GM23338 (cell line): Measurements from ENCODE around the gene ATAD3B. TPM values are rescaled to one million over a fixed set of nuclear protein-coding genes. Genes with fewer than 3 reads are reported as not detected.

ENCODE experiments used
- ATAC-seq: fragments of 200-7000 bp; cut with Tn5 transposase; 3 replicates; pipeline ENCODE4 v1.9.1; 2020
- DNase-seq: peaks from one replicate; pipeline ENCODE4 v3.0.0-alpha.2; 2015; ENCODE audit warnings: low spot score
- H2AFZ ChIP-seq: fragments of 200-600 bp; sonication (generic); 2 replicates; pipeline ENCODE4 v1.8.0; 2016; ENCODE audit warnings: antibody characterized with exemption, mild to moderate bottlenecking, moderate library complexity
- H3F3A ChIP-seq: fragments of 200-600 bp; sonication (generic); replicated peaks from 2 replicates; pipeline ENCODE4 v1.8.0; 2017; ENCODE audit warnings: antibody characterized with exemption, mixed run types, low read depth
- H3K27ac ChIP-seq: fragments of 200-600 bp; sonication (generic); 2 replicates; pipeline ENCODE4 v1.6.1; 2016; ENCODE audit warnings: low read depth
- H3K27me3 ChIP-seq: fragments of 200-600 bp; sonication (generic); 2 replicates; pipeline ENCODE4 v1.8.0; 2016; ENCODE audit warnings: mild to moderate bottlenecking, mixed run types, moderate library complexity; ENCODE audit not compliant: insufficient read depth
- H3K36me3 ChIP-seq: fragments of 200-600 bp; sonication (generic); 2 replicates; pipeline ENCODE4 v1.8.0; 2016; ENCODE audit warnings: mild to moderate bottlenecking; ENCODE audit not compliant: insufficient read depth
- H3K4me1 ChIP-seq: fragments of 200-600 bp; sonication (generic); 2 replicates; pipeline ENCODE4 v1.8.0; 2016; ENCODE audit warnings: mild to moderate bottlenecking, moderate library complexity; ENCODE audit not compliant: insufficient read depth
- H3K4me2 ChIP-seq: fragments of 200-600 bp; sonication (generic); 2 replicates; pipeline ENCODE4 v1.7.1; 2017; ENCODE audit warnings: mixed run types
- H3K4me3 ChIP-seq: fragments of 200-600 bp; sonication (generic); 2 replicates; pipeline ENCODE4 v1.6.1; 2016; ENCODE audit warnings: mixed run types
- H3K79me2 ChIP-seq: fragments of 200-600 bp; sonication (generic); replicated peaks from 2 replicates; pipeline ENCODE4 v1.8.0; 2017; ENCODE audit warnings: mild to moderate bottlenecking; ENCODE audit not compliant: insufficient read depth
- H3K9me2 ChIP-seq: fragments of 200-600 bp; sonication (generic); 2 replicates; pipeline ENCODE4 v1.8.0; 2017; ENCODE audit not compliant: insufficient read depth
- H4K20me1 ChIP-seq: fragments of 200-600 bp; sonication (generic); replicated peaks from 2 replicates; pipeline ENCODE4 v1.8.0; 2017; ENCODE audit warnings: mild to moderate bottlenecking; ENCODE audit not compliant: insufficient read depth
- H3K27ac Mint-ChIP-seq: 2 replicates; pipeline ENCODE4 v1.8.0; 2020; ENCODE audit warnings: inconsistent platforms, mild to moderate bottlenecking, moderate library complexity, mixed read lengths
- H3K27me3 Mint-ChIP-seq: 3 replicates; pipeline ENCODE4 v1.8.0; 2022; ENCODE audit warnings: low read depth, mild to moderate bottlenecking, moderate library complexity, mixed read lengths, inconsistent platforms; ENCODE audit not compliant: insufficient read depth, poor library complexity
- H3K36me3 Mint-ChIP-seq: 3 replicates; pipeline ENCODE4 v1.8.0; 2021; ENCODE audit warnings: low read depth, mild to moderate bottlenecking, inconsistent platforms, moderate library complexity, mixed read lengths
- H3K4me1 Mint-ChIP-seq: 3 replicates; pipeline ENCODE4 v1.8.0; 2020; ENCODE audit warnings: mild to moderate bottlenecking, inconsistent platforms, mixed read lengths
- H3K4me3 Mint-ChIP-seq: 3 replicates; pipeline ENCODE4 v1.8.0; 2021; ENCODE audit warnings: moderate library complexity, mild to moderate bottlenecking, inconsistent platforms, mixed read lengths
- H3K9me3 Mint-ChIP-seq: 3 replicates; pipeline ENCODE4 v1.8.0; 2020; ENCODE audit warnings: moderate library complexity, mild to moderate bottlenecking, inconsistent platforms, mixed read lengths
- EZH2 ChIP-seq: fragments of 200-600 bp; sonication (generic); IDR thresholded peaks from one replicate; pipeline ENCODE4 v1.8.0; 2017; ENCODE audit warnings: antibody characterized with exemption, mild to moderate bottlenecking, low read depth; ENCODE audit not compliant: unreplicated experiment
- NANOG ChIP-seq: IDR thresholded peaks from 2 replicates; pipeline ENCODE4 v1.6.1; 2016; ENCODE audit warnings: antibody characterized with exemption, borderline replicate concordance
- POLR2AphosphoS5 ChIP-seq: IDR thresholded peaks from 2 replicates; pipeline ENCODE4 v1.6.1; 2016; ENCODE audit warnings: antibody characterized with exemption, low read depth
- ZNF114 ChIP-seq: fragments of 250-450 bp; sonication (Bioruptor Pico); IDR thresholded peaks from 2 replicates; pipeline ENCODE4 v1.5.0; 2020; ENCODE audit warnings: mild to moderate bottlenecking, moderate library complexity
- ZNF331 ChIP-seq: fragments of 250-450 bp; sonication (Bioruptor Pico); IDR thresholded peaks from 2 replicates; pipeline ENCODE4 v1.5.0; 2020; ENCODE audit warnings: low read depth, mild to moderate bottlenecking, moderate library complexity
- polyA plus RNA-seq: library from polyadenylated mRNA; unstranded; fragments of >200 nt; fragmentation: Nextera tagmentation; extraction: Ambion mirVana; gene quantifications from 2 replicates; pipeline ENCODE4 v1.2.1, GENCODE V29; 2016
- total RNA-seq: library from RNA; depleted of rRNA; stranded (reverse); fragments of >200 nt; shearing (Covaris generic); gene quantifications from 2 replicates; pipeline ENCODE4 v1.2.3, GENCODE V29; 2014
- TF ChIP-seq, protein P1 (sequence below): fragments of 250-450 bp; sonication (Bioruptor Pico); IDR thresholded peaks from 2 replicates; pipeline ENCODE4 v1.5.0; 2020; ENCODE audit warnings: mild to moderate bottlenecking, moderate library complexity
- TF ChIP-seq, protein P2 (sequence below): IDR thresholded peaks from one replicate; pipeline ENCODE4 v1.6.1; 2018; ENCODE audit warnings: antibody characterized with exemption; ENCODE audit not compliant: unreplicated experiment
- TF ChIP-seq, protein P3 (sequence below): IDR thresholded peaks from 2 replicates; pipeline ENCODE4 v1.6.1; 2016; ENCODE audit warnings: antibody characterized with exemption

Gene ATAD3B
- total and polyA plus RNA-seq, 2 experiments from 2014 or later, result 37.8 to 63.4 TPM

DNA sequence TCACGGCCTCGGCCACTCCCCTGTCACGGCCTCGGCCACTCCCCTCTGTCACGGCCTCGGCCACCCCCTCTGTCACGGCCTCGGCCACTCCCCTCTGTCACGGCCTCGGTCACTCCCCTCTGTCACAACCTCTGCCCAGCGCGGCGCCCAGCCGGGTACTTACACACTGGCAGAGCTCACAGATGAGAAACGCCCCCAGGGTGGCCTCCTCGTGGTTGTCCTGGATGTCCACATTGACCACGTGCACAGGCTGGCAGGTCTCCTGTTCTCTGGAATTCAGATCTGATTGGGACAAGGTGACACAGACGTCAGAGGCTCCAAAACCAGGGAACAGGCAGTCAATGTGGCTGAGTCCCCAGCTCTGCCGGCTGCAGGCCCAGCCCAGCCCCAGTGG, 72.1 kb downstream of the ATAD3B start (continued):
- TF ChIP-seq, protein P1, sequence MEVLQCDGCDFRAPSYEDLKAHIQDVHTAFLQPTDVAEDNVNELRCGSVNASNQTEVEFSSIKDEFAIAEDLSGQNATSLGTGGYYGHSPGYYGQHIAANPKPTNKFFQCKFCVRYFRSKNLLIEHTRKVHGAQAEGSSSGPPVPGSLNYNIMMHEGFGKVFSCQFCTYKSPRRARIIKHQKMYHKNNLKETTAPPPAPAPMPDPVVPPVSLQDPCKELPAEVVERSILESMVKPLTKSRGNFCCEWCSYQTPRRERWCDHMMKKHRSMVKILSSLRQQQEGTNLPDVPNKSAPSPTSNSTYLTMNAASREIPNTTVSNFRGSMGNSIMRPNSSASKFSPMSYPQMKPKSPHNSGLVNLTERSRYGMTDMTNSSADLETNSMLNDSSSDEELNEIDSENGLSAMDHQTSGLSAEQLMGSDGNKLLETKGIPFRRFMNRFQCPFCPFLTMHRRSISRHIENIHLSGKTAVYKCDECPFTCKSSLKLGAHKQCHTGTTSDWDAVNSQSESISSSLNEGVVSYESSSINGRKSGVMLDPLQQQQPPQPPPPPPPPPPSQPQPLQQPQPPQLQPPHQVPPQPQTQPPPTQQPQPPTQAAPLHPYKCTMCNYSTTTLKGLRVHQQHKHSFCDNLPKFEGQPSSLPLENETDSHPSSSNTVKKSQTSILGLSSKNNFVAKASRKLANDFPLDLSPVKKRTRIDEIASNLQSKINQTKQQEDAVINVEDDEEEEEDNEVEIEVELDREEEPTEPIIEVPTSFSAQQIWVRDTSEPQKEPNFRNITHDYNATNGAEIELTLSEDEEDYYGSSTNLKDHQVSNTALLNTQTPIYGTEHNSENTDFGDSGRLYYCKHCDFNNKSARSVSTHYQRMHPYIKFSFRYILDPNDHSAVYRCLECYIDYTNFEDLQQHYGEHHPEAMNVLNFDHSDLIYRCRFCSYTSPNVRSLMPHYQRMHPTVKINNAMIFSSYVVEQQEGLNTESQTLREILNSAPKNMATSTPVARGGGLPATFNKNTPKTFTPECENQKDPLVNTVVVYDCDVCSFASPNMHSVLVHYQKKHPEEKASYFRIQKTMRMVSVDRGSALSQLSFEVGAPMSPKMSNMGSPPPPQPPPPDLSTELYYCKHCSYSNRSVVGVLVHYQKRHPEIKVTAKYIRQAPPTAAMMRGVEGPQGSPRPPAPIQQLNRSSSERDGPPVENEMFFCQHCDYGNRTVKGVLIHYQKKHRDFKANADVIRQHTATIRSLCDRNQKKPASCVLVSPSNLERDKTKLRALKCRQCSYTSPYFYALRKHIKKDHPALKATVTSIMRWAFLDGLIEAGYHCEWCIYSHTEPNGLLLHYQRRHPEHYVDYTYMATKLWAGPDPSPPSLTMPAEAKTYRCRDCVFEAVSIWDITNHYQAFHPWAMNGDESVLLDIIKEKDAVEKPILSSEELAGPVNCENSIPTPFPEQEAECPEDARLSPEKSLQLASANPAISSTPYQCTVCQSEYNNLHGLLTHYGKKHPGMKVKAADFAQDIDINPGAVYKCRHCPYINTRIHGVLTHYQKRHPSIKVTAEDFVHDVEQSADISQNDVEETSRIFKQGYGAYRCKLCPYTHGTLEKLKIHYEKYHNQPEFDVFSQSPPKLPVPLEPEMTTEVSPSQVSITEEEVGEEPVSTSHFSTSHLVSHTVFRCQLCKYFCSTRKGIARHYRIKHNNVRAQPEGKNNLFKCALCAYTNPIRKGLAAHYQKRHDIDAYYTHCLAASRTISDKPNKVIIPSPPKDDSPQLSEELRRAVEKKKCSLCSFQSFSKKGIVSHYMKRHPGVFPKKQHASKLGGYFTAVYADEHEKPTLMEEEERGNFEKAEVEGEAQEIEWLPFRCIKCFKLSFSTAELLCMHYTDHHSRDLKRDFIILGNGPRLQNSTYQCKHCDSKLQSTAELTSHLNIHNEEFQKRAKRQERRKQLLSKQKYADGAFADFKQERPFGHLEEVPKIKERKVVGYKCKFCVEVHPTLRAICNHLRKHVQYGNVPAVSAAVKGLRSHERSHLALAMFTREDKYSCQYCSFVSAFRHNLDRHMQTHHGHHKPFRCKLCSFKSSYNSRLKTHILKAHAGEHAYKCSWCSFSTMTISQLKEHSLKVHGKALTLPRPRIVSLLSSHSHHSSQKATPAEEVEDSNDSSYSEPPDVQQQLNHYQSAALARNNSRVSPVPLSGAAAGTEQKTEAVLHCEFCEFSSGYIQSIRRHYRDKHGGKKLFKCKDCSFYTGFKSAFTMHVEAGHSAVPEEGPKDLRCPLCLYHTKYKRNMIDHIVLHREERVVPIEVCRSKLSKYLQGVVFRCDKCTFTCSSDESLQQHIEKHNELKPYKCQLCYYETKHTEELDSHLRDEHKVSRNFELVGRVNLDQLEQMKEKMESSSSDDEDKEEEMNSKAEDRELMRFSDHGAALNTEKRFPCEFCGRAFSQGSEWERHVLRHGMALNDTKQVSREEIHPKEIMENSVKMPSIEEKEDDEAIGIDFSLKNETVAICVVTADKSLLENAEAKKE (CRISPR knock-in tag), result no peak
- no peak for TF ChIP-seq ZNF331
- TF ChIP-seq NANOG, result no peak
- TF ChIP-seq POLR2AphosphoS5, result no peak

DNA sequence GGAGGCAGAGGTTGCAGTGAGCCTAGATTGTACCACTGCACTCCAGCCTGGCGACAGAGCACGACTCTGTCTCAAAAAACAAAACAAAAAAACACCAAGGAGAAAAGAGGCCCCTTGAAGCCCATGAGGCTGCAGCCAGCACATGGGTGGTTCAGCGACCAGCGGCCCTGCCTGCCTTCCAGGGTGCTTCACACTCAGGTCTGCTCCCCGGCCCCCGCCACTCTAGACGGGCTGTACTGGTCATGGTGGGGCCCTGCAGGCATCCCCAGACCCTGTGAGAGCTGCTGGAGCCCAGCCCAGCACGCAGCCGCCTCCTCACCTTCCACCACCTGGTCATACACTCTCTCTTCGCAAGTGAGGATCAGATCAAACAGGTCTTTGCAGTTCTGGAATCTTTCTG, 73.0 kb downstream of the ATAD3B start:
- no peak overlapping the region for H3K4me2 ChIP-seq
- H3K79me2 ChIP-seq, result no peaks in the 10 kb centered on the region; the same call in 1 of the 2 replicates
- DNase-seq (no peak), ATAC-seq (no peak)
- H2AFZ ChIP-seq, result no peak overlapping the region
- H3K27ac ChIP-seq, result no peak overlapping the region
- peaks cover 8% of the 10 kb centered on the region; the same call in 1 of the 2 replicates for H4K20me1 ChIP-seq
- H3K4me1 ChIP-seq, result no peaks in the 10 kb centered on the region
- Mint-ChIP-seq H3K27me3 (peaks cover 7% of the 10 kb centered on the region), H3K4me3 (no peak overlapping the region), H3K27ac (no peak overlapping the region), H3K36me3 (peaks cover 30% of the 10 kb centered on the region), H3K4me1 (peaks cover 3% of the 10 kb centered on the region; the same call in 1 of the 3 replicates), H3K9me3 (no peaks in the 10 kb centered on the region; the same call in 2 of the 3 replicates)
- H3K4me3 ChIP-seq, result no peak overlapping the region
- H3K36me3 ChIP-seq, result no peaks in the 10 kb centered on the region
- H3K9me2 ChIP-seq, result no peaks in the 10 kb centered on the region
- H3F3A ChIP-seq, result peaks cover 14% of the 10 kb centered on the region
- no peaks in the 10 kb centered on the region for H3K27me3 ChIP-seq
- TF ChIP-seq EZH2 (no peak), ZNF114 (CRISPR knock-in tag) (no peak)
- TF ChIP-seq, protein P2, sequence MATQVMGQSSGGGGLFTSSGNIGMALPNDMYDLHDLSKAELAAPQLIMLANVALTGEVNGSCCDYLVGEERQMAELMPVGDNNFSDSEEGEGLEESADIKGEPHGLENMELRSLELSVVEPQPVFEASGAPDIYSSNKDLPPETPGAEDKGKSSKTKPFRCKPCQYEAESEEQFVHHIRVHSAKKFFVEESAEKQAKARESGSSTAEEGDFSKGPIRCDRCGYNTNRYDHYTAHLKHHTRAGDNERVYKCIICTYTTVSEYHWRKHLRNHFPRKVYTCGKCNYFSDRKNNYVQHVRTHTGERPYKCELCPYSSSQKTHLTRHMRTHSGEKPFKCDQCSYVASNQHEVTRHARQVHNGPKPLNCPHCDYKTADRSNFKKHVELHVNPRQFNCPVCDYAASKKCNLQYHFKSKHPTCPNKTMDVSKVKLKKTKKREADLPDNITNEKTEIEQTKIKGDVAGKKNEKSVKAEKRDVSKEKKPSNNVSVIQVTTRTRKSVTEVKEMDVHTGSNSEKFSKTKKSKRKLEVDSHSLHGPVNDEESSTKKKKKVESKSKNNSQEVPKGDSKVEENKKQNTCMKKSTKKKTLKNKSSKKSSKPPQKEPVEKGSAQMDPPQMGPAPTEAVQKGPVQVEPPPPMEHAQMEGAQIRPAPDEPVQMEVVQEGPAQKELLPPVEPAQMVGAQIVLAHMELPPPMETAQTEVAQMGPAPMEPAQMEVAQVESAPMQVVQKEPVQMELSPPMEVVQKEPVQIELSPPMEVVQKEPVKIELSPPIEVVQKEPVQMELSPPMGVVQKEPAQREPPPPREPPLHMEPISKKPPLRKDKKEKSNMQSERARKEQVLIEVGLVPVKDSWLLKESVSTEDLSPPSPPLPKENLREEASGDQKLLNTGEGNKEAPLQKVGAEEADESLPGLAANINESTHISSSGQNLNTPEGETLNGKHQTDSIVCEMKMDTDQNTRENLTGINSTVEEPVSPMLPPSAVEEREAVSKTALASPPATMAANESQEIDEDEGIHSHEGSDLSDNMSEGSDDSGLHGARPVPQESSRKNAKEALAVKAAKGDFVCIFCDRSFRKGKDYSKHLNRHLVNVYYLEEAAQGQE, result no peak
- TF ChIP-seq, protein P3, sequence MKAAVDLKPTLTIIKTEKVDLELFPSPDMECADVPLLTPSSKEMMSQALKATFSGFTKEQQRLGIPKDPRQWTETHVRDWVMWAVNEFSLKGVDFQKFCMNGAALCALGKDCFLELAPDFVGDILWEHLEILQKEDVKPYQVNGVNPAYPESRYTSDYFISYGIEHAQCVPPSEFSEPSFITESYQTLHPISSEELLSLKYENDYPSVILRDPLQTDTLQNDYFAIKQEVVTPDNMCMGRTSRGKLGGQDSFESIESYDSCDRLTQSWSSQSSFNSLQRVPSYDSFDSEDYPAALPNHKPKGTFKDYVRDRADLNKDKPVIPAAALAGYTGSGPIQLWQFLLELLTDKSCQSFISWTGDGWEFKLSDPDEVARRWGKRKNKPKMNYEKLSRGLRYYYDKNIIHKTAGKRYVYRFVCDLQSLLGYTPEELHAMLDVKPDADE, result no peak
